ENCODE measurements around the gene PIWIL1. TPM values are rescaled to one million over a fixed set of nuclear protein-coding genes. Genes with fewer than 3 reads are reported as not detected.

PIWIL1 gene
- total and polyA plus RNA-seq, 2 of the 4 experiments (the other 2 are of a cell fraction), result not detected

DNA sequence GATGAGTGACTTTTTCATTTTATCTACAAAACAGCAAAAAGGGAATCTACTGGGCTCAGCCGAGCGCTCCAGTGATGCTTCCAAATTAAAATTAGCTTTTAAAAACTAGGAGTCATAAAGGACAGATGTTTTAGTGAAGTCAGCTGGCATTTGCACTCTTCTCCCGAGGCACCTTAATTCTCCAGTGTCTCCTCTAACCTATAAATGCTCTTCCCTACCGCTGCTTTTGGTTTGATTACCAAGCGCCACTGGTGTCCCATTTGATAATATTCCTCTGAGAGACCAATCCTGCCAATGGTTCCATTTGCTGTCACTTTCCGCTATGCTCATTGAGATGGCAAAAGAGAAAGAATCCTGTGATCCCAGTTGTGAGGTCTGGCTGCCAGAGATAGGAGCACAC lies 29.3 kb upstream of the PIWIL1 start:
- no peak overlapping the region for H3K18ac ChIP-seq (ENCODE audit: low read depth, low read length)
- no peak overlapping the region for H3K9ac ChIP-seq (ENCODE audit: low read depth, low read length)
- H2AFZ ChIP-seq (replicated peaks; ENCODE audit: low read length, poor library complexity), result no peak overlapping the region
- no peak overlapping the region for H2BK5ac ChIP-seq (ENCODE audit: low read depth, low read length, poor library complexity, severe bottlenecking)
- no TSS peak for BruUV-seq (replicated peaks)
- H3K27me3 ChIP-seq (ENCODE audit: control insufficient read depth, insufficient read depth, low read length), result no peaks in the 10 kb centered on the region
- no CpG with 5 or more reads among the region's 6 CpGs for WGBS, 2 experiments (ENCODE audit: extremely low coverage in 2 of 2, insufficient read length in 1 of 2)
- H2BK15ac ChIP-seq (ENCODE audit: low read depth, low read length), result no peak overlapping the region
- no peaks in the 10 kb centered on the region for H3K36me3 ChIP-seq (ENCODE audit: control insufficient read depth, insufficient read depth, low read length)
- H3K23ac ChIP-seq (ENCODE audit: low read depth, low read length), result no peak overlapping the region
- no peaks in the 10 kb centered on the region for H3K9me1 ChIP-seq (ENCODE audit: insufficient read depth, low read length)
- peaks cover 29% of the 10 kb centered on the region for H3K9me3 ChIP-seq (ENCODE audit: control insufficient read depth, insufficient read depth, low read length)
- no peak overlapping the region for H4K91ac ChIP-seq (ENCODE audit: insufficient read depth, low read depth, low read length)
- no peaks in the 10 kb centered on the region for H3K79me1 ChIP-seq (ENCODE audit: low read depth in 1 of 2, low read length in 2 of 2)
- H2AK9ac ChIP-seq (replicated peaks; ENCODE audit: low read depth, low read length, poor library complexity), result no peak overlapping the region
- TF ChIP-seq BHLHE40 (IDR thresholded peaks at IDR 0.05; ENCODE audit: low read depth, low read length), result no peak
- no peak for TF ChIP-seq MAZ (IDR thresholded peaks at IDR 0.05; ENCODE audit: borderline replicate concordance, low read depth, low read length)
- TF ChIP-seq MAFK (IDR thresholded peaks at IDR 0.05; ENCODE audit: low read depth, low read length), result no peak
- no peak for TF ChIP-seq RCOR1 (IDR thresholded peaks at IDR 0.05; ENCODE audit: insufficient replicate concordance, low read length)
- TF ChIP-seq, protein P1, sequence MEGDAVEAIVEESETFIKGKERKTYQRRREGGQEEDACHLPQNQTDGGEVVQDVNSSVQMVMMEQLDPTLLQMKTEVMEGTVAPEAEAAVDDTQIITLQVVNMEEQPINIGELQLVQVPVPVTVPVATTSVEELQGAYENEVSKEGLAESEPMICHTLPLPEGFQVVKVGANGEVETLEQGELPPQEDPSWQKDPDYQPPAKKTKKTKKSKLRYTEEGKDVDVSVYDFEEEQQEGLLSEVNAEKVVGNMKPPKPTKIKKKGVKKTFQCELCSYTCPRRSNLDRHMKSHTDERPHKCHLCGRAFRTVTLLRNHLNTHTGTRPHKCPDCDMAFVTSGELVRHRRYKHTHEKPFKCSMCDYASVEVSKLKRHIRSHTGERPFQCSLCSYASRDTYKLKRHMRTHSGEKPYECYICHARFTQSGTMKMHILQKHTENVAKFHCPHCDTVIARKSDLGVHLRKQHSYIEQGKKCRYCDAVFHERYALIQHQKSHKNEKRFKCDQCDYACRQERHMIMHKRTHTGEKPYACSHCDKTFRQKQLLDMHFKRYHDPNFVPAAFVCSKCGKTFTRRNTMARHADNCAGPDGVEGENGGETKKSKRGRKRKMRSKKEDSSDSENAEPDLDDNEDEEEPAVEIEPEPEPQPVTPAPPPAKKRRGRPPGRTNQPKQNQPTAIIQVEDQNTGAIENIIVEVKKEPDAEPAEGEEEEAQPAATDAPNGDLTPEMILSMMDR (conservative IDR thresholded peaks at IDR 0.05; ENCODE audit: low read depth, low read length), result no peak
- no peak for TF ChIP-seq RAD21 (IDR thresholded peaks at IDR 0.05; ENCODE audit: low read length)
- no peak for TF ChIP-seq SMC3 (IDR thresholded peaks at IDR 0.05; ENCODE audit: low read depth, low read length)
- no peak overlapping the region for H3K56ac ChIP-seq (ENCODE audit: extremely low read depth, insufficient read depth, low read length)
- ChIA-PET CTCF (no interaction called here), POLR2A (ENCODE audit: unreplicated experiment) (no interaction called here)
- ATAC-seq (ENCODE audit: low read depth) (no peak), DNase-seq (no peak)
- no peak overlapping the region for H2AK5ac ChIP-seq (ENCODE audit: low read depth, low read length)
- H3K4ac ChIP-seq (ENCODE audit: low read depth, low read length), result no peak overlapping the region
- no peak overlapping the region for H4K8ac ChIP-seq (ENCODE audit: low read depth in 2 of 2, low read length in 2 of 2)
- H3K4me2 ChIP-seq (ENCODE audit: low read depth, low read length), result no peak overlapping the region
- in situ Hi-C loops (cut with MboI; ENCODE audit: low sequenced_read_pairs), result no loop called here
- H3K14ac ChIP-seq (replicated peaks; ENCODE audit: low read depth, low read length), result no peak overlapping the region
- no peak overlapping the region for H3K4me3 ChIP-seq (ENCODE audit: insufficient read depth, low read depth, low read length)
- H3K4me1 ChIP-seq (ENCODE audit: control insufficient read depth, insufficient read depth, low read length), result no peaks in the 10 kb centered on the region
- intact Hi-C loops (cut with micrococcal nuclease), result no loop called here
- H3K27ac ChIP-seq (ENCODE audit: insufficient read depth, low read length), result no peak overlapping the region
- H2BK120ac ChIP-seq (ENCODE audit: low read depth, low read length), result no peak overlapping the region
- H4K20me1 ChIP-seq (ENCODE audit: insufficient read depth, low read length), result no peaks in the 10 kb centered on the region
- no peak overlapping the region for H2BK20ac ChIP-seq (ENCODE audit: low read depth, low read length)
- H4K5ac ChIP-seq (ENCODE audit: low read depth, low read length), result no peak overlapping the region
- dilution Hi-C loops (cut with HindIII; ENCODE audit: low sequenced_read_pairs, unreplicated experiment), result no loop called here

Data from IMR-90 (cell line).